ENCODE data around the gene EPHA2. TPM values are rescaled to one million over a fixed set of nuclear protein-coding genes. Genes with fewer than 3 reads are reported as not detected.

Gene EPHA2
- total and polyA plus RNA-seq, 2 experiments from 2014 or later: 7.5 to 51.2 TPM

DNA sequence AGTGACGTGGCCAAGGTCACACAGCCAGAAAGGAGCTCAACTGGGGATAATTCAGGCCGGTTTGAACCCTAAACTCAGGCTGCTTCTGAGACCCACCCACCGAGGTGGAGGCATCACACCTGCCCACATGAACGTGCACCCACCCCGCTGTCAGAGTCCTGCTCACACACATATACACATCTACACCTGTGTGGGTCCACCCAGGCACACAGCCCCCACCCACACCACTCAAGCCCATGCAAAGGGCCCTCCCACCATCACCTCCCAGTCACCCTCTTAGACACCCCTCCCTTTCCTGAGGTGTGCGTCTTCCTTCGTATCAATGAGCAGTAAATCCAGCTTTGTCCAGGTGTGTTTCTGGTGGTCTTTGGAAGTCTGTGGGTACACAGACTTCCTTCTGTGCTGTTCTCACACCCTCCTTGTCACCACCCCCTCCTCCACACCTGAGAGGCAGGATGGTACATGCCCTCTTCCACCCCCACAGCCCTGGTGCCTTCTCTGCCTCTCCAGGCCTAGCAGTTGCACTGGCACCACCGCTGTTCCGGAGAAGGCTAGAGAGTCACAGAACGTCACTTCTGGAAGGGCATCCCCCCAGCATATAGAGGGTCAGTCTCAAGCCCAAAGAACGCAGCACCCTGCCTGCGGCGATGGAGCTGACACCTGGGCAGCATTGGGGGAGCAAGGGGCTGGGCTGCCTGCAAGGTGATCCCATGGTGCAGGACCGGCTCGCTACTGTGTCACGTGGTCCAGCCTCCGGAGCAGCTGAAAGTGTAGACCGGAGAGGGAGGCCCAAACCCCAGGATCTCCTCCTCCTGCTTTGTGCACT, 63.6 kb downstream of the EPHA2 start:
- TF ChIP-seq, protein P1, sequence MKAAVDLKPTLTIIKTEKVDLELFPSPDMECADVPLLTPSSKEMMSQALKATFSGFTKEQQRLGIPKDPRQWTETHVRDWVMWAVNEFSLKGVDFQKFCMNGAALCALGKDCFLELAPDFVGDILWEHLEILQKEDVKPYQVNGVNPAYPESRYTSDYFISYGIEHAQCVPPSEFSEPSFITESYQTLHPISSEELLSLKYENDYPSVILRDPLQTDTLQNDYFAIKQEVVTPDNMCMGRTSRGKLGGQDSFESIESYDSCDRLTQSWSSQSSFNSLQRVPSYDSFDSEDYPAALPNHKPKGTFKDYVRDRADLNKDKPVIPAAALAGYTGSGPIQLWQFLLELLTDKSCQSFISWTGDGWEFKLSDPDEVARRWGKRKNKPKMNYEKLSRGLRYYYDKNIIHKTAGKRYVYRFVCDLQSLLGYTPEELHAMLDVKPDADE (IDR thresholded peaks at IDR 0.05): no peak
- no peak for TF ChIP-seq CREB1 (CRISPR knock-in tag; IDR thresholded peaks at IDR 0.05; ENCODE audit: low read depth)
- no peak for TF ChIP-seq JUNB (IDR thresholded peaks at IDR 0.05; ENCODE audit: unreplicated experiment)
- no peak for TF ChIP-seq NANOG (IDR thresholded peaks at IDR 0.05; ENCODE audit: borderline replicate concordance)
- TF ChIP-seq, protein P2, sequence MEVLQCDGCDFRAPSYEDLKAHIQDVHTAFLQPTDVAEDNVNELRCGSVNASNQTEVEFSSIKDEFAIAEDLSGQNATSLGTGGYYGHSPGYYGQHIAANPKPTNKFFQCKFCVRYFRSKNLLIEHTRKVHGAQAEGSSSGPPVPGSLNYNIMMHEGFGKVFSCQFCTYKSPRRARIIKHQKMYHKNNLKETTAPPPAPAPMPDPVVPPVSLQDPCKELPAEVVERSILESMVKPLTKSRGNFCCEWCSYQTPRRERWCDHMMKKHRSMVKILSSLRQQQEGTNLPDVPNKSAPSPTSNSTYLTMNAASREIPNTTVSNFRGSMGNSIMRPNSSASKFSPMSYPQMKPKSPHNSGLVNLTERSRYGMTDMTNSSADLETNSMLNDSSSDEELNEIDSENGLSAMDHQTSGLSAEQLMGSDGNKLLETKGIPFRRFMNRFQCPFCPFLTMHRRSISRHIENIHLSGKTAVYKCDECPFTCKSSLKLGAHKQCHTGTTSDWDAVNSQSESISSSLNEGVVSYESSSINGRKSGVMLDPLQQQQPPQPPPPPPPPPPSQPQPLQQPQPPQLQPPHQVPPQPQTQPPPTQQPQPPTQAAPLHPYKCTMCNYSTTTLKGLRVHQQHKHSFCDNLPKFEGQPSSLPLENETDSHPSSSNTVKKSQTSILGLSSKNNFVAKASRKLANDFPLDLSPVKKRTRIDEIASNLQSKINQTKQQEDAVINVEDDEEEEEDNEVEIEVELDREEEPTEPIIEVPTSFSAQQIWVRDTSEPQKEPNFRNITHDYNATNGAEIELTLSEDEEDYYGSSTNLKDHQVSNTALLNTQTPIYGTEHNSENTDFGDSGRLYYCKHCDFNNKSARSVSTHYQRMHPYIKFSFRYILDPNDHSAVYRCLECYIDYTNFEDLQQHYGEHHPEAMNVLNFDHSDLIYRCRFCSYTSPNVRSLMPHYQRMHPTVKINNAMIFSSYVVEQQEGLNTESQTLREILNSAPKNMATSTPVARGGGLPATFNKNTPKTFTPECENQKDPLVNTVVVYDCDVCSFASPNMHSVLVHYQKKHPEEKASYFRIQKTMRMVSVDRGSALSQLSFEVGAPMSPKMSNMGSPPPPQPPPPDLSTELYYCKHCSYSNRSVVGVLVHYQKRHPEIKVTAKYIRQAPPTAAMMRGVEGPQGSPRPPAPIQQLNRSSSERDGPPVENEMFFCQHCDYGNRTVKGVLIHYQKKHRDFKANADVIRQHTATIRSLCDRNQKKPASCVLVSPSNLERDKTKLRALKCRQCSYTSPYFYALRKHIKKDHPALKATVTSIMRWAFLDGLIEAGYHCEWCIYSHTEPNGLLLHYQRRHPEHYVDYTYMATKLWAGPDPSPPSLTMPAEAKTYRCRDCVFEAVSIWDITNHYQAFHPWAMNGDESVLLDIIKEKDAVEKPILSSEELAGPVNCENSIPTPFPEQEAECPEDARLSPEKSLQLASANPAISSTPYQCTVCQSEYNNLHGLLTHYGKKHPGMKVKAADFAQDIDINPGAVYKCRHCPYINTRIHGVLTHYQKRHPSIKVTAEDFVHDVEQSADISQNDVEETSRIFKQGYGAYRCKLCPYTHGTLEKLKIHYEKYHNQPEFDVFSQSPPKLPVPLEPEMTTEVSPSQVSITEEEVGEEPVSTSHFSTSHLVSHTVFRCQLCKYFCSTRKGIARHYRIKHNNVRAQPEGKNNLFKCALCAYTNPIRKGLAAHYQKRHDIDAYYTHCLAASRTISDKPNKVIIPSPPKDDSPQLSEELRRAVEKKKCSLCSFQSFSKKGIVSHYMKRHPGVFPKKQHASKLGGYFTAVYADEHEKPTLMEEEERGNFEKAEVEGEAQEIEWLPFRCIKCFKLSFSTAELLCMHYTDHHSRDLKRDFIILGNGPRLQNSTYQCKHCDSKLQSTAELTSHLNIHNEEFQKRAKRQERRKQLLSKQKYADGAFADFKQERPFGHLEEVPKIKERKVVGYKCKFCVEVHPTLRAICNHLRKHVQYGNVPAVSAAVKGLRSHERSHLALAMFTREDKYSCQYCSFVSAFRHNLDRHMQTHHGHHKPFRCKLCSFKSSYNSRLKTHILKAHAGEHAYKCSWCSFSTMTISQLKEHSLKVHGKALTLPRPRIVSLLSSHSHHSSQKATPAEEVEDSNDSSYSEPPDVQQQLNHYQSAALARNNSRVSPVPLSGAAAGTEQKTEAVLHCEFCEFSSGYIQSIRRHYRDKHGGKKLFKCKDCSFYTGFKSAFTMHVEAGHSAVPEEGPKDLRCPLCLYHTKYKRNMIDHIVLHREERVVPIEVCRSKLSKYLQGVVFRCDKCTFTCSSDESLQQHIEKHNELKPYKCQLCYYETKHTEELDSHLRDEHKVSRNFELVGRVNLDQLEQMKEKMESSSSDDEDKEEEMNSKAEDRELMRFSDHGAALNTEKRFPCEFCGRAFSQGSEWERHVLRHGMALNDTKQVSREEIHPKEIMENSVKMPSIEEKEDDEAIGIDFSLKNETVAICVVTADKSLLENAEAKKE (CRISPR knock-in tag; IDR thresholded peaks at IDR 0.05): no peak
- no peak for TF ChIP-seq ZNF331 (CRISPR knock-in tag; IDR thresholded peaks at IDR 0.05; ENCODE audit: low read depth)
- TF ChIP-seq POLR2AphosphoS5 (IDR thresholded peaks at IDR 0.05; ENCODE audit: low read depth): no peak
- no peak for TF ChIP-seq STAT1 (IDR thresholded peaks at IDR 0.05; ENCODE audit: unreplicated experiment)
- TF ChIP-seq, protein P3, sequence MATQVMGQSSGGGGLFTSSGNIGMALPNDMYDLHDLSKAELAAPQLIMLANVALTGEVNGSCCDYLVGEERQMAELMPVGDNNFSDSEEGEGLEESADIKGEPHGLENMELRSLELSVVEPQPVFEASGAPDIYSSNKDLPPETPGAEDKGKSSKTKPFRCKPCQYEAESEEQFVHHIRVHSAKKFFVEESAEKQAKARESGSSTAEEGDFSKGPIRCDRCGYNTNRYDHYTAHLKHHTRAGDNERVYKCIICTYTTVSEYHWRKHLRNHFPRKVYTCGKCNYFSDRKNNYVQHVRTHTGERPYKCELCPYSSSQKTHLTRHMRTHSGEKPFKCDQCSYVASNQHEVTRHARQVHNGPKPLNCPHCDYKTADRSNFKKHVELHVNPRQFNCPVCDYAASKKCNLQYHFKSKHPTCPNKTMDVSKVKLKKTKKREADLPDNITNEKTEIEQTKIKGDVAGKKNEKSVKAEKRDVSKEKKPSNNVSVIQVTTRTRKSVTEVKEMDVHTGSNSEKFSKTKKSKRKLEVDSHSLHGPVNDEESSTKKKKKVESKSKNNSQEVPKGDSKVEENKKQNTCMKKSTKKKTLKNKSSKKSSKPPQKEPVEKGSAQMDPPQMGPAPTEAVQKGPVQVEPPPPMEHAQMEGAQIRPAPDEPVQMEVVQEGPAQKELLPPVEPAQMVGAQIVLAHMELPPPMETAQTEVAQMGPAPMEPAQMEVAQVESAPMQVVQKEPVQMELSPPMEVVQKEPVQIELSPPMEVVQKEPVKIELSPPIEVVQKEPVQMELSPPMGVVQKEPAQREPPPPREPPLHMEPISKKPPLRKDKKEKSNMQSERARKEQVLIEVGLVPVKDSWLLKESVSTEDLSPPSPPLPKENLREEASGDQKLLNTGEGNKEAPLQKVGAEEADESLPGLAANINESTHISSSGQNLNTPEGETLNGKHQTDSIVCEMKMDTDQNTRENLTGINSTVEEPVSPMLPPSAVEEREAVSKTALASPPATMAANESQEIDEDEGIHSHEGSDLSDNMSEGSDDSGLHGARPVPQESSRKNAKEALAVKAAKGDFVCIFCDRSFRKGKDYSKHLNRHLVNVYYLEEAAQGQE (IDR thresholded peaks at IDR 0.05; ENCODE audit: unreplicated experiment): no peak
- TF ChIP-seq, protein P4, sequence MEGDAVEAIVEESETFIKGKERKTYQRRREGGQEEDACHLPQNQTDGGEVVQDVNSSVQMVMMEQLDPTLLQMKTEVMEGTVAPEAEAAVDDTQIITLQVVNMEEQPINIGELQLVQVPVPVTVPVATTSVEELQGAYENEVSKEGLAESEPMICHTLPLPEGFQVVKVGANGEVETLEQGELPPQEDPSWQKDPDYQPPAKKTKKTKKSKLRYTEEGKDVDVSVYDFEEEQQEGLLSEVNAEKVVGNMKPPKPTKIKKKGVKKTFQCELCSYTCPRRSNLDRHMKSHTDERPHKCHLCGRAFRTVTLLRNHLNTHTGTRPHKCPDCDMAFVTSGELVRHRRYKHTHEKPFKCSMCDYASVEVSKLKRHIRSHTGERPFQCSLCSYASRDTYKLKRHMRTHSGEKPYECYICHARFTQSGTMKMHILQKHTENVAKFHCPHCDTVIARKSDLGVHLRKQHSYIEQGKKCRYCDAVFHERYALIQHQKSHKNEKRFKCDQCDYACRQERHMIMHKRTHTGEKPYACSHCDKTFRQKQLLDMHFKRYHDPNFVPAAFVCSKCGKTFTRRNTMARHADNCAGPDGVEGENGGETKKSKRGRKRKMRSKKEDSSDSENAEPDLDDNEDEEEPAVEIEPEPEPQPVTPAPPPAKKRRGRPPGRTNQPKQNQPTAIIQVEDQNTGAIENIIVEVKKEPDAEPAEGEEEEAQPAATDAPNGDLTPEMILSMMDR (conservative IDR thresholded peaks at IDR 0.05; ENCODE audit: low read depth in 2 of 2): no peak
- H3K36me3 Mint-ChIP-seq (ENCODE audit: low read depth): no peaks in the 10 kb centered on the region
- peaks cover 12% of the 10 kb centered on the region for H3K4me1 Mint-ChIP-seq
- H3K4me3 ChIP-seq: no peak overlapping the region
- no peaks in the 10 kb centered on the region for H3K79me2 ChIP-seq (replicated peaks; ENCODE audit: insufficient read depth)
- no peaks in the 10 kb centered on the region for H3K4me1 ChIP-seq (ENCODE audit: insufficient read depth)
- ATAC-seq: no peak
- no peak overlapping the region for H2AFZ ChIP-seq
- H3K27me3 Mint-ChIP-seq (ENCODE audit: insufficient read depth, low read depth, poor library complexity): peaks cover 12% of the 10 kb centered on the region
- H3K4me2 ChIP-seq: no peak overlapping the region
- DNase-seq (ENCODE audit: low spot score): no peak
- no peaks in the 10 kb centered on the region for H3F3A ChIP-seq (replicated peaks; ENCODE audit: low read depth)
- H3K9me2 ChIP-seq (ENCODE audit: insufficient read depth): no peaks in the 10 kb centered on the region
- H3K27ac Mint-ChIP-seq: no peak overlapping the region; the same call in 1 of the 2 replicates
- no peak overlapping the region for H3K4me3 Mint-ChIP-seq
- H3K36me3 ChIP-seq (ENCODE audit: insufficient read depth): no peaks in the 10 kb centered on the region
- H4K20me1 ChIP-seq (replicated peaks; ENCODE audit: insufficient read depth): no peaks in the 10 kb centered on the region
- H3K9me3 Mint-ChIP-seq: no peaks in the 10 kb centered on the region
- no peak overlapping the region for H3K27ac ChIP-seq (ENCODE audit: low read depth)
- no peaks in the 10 kb centered on the region for H3K27me3 ChIP-seq (ENCODE audit: insufficient read depth)

Data from GM23338 (cell line).